SU-DHL-6 (cell line): ENCODE measurements around the gene PPP1R3G.

Source experiments
- EZH2phosphoT487 ChIP-seq: fragments of 200-600 bp; sonication (generic), shearing (Covaris generic); conservative IDR thresholded peaks from 2 replicates; pipeline ENCODE4 v1.6.1; 2018; ENCODE audit warnings: mild to moderate bottlenecking, antibody characterized with exemption, low read length, moderate library complexity, mixed read lengths
- TF ChIP-seq, protein P1 (sequence below): fragments of 200-600 bp; sonication (generic); IDR thresholded peaks from one replicate; pipeline ENCODE4 v1.5.1; 2017; ENCODE audit warnings: antibody characterized with exemption, mild to moderate bottlenecking, low read length, moderate library complexity; ENCODE audit not compliant: insufficient read depth, poor library complexity, severe bottlenecking

DNA sequence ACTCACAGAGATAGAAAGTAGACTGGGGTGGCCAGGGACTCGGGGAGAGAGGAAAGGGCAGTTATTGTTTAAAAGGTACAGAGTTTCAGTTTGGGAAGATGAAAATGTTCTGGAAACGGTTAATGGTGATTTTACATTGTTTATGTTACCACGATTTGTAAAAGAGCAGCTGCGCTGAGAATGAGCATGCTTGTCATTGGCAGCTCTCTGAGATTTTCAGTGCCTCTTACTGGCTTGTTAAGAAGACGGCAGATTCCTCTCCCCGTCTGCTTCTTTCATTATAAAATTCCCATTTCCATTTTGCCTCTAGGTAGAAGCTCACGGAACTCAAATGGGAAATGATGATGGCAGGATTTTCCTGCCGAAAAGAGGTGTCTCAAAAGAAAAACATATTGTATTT, 39.7 kb upstream of the PPP1R3G start:
- TF ChIP-seq, protein P1, sequence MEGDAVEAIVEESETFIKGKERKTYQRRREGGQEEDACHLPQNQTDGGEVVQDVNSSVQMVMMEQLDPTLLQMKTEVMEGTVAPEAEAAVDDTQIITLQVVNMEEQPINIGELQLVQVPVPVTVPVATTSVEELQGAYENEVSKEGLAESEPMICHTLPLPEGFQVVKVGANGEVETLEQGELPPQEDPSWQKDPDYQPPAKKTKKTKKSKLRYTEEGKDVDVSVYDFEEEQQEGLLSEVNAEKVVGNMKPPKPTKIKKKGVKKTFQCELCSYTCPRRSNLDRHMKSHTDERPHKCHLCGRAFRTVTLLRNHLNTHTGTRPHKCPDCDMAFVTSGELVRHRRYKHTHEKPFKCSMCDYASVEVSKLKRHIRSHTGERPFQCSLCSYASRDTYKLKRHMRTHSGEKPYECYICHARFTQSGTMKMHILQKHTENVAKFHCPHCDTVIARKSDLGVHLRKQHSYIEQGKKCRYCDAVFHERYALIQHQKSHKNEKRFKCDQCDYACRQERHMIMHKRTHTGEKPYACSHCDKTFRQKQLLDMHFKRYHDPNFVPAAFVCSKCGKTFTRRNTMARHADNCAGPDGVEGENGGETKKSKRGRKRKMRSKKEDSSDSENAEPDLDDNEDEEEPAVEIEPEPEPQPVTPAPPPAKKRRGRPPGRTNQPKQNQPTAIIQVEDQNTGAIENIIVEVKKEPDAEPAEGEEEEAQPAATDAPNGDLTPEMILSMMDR = no peak
- no peak for TF ChIP-seq EZH2phosphoT487
